Measurements from ENCODE around the gene HTATSF1. TPM values are rescaled to one million over a fixed set of nuclear protein-coding genes. Genes with fewer than 3 reads are reported as not detected.

HTATSF1 gene
- total RNA-seq, 1 experiment from 2014 or later = 39.7 TPM

- CTCF ChIA-PET = no interaction called here
- intact Hi-C loops (cut with micrococcal nuclease) = no loop called here
- H4K20me1 ChIP-seq (ENCODE audit: insufficient read depth) = no peaks in the 10 kb centered on the region
- POLR2A ChIA-PET = no interaction called here
- H2AFZ ChIP-seq (ENCODE audit: low read depth, low read length, poor library complexity, severe bottlenecking) = no peak overlapping the region
- no TSS peak for BruUV-seq (replicated peaks)
- no peaks in the 10 kb centered on the region for H3K9me2 ChIP-seq (ENCODE audit: insufficient read depth)
- H3K27ac ChIP-seq (ENCODE audit: low read depth, low read length) = no peak overlapping the region
- H3K4me1 ChIP-seq (ENCODE audit: control insufficient read depth in 1 of 2, insufficient read depth in 2 of 2, low read length in 2 of 2) = no peaks in the 10 kb centered on the region
- RAD21 ChIA-PET (ENCODE audit: low non-redundant PET in 1 of 2, low total read pairs in 2 of 2, uncharacterized antibody in 2 of 2, unreplicated experiment in 2 of 2) = no interaction called here
- H3K79me2 ChIP-seq (ENCODE audit: insufficient read depth, low read length) = no peaks in the 10 kb centered on the region
- no peaks in the 10 kb centered on the region for H3K27me3 ChIP-seq (ENCODE audit: insufficient read depth, low read length)
- TF ChIP-seq POLR2A (IDR thresholded peaks at IDR 0.05; ENCODE audit: borderline replicate concordance, extremely low read depth, insufficient read depth, insufficient read length) = no peak
- TF ChIP-seq EGR1 (IDR thresholded peaks at IDR 0.05; ENCODE audit: low read depth) = no peak
- no peak for TF ChIP-seq RAD21 (IDR thresholded peaks at IDR 0.05; ENCODE audit: low read depth)
- TF ChIP-seq POLR2AphosphoS5 (IDR thresholded peaks at IDR 0.05; ENCODE audit: low read depth, low read length) = no peak
- TF ChIP-seq, protein P1, sequence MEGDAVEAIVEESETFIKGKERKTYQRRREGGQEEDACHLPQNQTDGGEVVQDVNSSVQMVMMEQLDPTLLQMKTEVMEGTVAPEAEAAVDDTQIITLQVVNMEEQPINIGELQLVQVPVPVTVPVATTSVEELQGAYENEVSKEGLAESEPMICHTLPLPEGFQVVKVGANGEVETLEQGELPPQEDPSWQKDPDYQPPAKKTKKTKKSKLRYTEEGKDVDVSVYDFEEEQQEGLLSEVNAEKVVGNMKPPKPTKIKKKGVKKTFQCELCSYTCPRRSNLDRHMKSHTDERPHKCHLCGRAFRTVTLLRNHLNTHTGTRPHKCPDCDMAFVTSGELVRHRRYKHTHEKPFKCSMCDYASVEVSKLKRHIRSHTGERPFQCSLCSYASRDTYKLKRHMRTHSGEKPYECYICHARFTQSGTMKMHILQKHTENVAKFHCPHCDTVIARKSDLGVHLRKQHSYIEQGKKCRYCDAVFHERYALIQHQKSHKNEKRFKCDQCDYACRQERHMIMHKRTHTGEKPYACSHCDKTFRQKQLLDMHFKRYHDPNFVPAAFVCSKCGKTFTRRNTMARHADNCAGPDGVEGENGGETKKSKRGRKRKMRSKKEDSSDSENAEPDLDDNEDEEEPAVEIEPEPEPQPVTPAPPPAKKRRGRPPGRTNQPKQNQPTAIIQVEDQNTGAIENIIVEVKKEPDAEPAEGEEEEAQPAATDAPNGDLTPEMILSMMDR (IDR thresholded peaks at IDR 0.05 in 2 of 3, conservative IDR thresholded peaks at IDR 0.05 in 1 of 3; ENCODE audit: borderline replicate concordance in 1 of 3, insufficient read depth in 1 of 3, low read depth in 2 of 3, low read length in 2 of 3) = no peak
- TF ChIP-seq SP1 (IDR thresholded peaks at IDR 0.05; ENCODE audit: low read depth) = no peak
- TF ChIP-seq CEBPB (IDR thresholded peaks at IDR 0.05; ENCODE audit: low read depth) = no peak
- TF ChIP-seq ATF3 (IDR thresholded peaks at IDR 0.05) = no peak
- no peak for TF ChIP-seq SRF (IDR thresholded peaks at IDR 0.05; ENCODE audit: low read depth)
- no peak for TF ChIP-seq EZH2 (IDR thresholded peaks at IDR 0.05)
- TF ChIP-seq SIN3A (IDR thresholded peaks at IDR 0.05; ENCODE audit: low read depth) = no peak
- no peak for TF ChIP-seq JUND (IDR thresholded peaks at IDR 0.05)
- TF ChIP-seq ZNF274 (IDR thresholded peaks at IDR 0.05; ENCODE audit: low read depth, low read length) = no peak
- no peak for TF ChIP-seq ELF1 (IDR thresholded peaks at IDR 0.05; ENCODE audit: borderline replicate concordance, low read depth)
- TF ChIP-seq ZFX (IDR thresholded peaks at IDR 0.05) = no peak
- TF ChIP-seq, protein P2, sequence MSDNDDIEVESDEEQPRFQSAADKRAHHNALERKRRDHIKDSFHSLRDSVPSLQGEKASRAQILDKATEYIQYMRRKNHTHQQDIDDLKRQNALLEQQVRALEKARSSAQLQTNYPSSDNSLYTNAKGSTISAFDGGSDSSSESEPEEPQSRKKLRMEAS (IDR thresholded peaks at IDR 0.05) = no peak
- TF ChIP-seq, protein P3, sequence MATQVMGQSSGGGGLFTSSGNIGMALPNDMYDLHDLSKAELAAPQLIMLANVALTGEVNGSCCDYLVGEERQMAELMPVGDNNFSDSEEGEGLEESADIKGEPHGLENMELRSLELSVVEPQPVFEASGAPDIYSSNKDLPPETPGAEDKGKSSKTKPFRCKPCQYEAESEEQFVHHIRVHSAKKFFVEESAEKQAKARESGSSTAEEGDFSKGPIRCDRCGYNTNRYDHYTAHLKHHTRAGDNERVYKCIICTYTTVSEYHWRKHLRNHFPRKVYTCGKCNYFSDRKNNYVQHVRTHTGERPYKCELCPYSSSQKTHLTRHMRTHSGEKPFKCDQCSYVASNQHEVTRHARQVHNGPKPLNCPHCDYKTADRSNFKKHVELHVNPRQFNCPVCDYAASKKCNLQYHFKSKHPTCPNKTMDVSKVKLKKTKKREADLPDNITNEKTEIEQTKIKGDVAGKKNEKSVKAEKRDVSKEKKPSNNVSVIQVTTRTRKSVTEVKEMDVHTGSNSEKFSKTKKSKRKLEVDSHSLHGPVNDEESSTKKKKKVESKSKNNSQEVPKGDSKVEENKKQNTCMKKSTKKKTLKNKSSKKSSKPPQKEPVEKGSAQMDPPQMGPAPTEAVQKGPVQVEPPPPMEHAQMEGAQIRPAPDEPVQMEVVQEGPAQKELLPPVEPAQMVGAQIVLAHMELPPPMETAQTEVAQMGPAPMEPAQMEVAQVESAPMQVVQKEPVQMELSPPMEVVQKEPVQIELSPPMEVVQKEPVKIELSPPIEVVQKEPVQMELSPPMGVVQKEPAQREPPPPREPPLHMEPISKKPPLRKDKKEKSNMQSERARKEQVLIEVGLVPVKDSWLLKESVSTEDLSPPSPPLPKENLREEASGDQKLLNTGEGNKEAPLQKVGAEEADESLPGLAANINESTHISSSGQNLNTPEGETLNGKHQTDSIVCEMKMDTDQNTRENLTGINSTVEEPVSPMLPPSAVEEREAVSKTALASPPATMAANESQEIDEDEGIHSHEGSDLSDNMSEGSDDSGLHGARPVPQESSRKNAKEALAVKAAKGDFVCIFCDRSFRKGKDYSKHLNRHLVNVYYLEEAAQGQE (IDR thresholded peaks at IDR 0.05; ENCODE audit: low read depth) = no peak
- no peak for ATAC-seq
- no peaks in the 10 kb centered on the region for H3K9me3 ChIP-seq (ENCODE audit: control insufficient read depth in 1 of 2, insufficient read depth in 1 of 2, low read depth in 1 of 2, low read length in 2 of 2)
- no peak overlapping the region for H3K4me2 ChIP-seq (ENCODE audit: low read length)
- H3K9ac ChIP-seq (ENCODE audit: low read length) = no peak overlapping the region
- H3K36me3 ChIP-seq (ENCODE audit: control insufficient read depth in 1 of 2, insufficient read depth in 2 of 2, low read length in 2 of 2) = no peaks in the 10 kb centered on the region
- DNase-seq (ENCODE audit: low read depth, low spot score) = no peak
- H3K4me3 ChIP-seq (replicated peaks in 1 of 2; ENCODE audit: low read depth in 1 of 2, low read length in 2 of 2) = no peak overlapping the region
These were observed 41.3 kb upstream of the HTATSF1 start for GRCh38 chrX:136456133-136456532.
